Measurements from ENCODE around the gene LPCAT4. TPM values are rescaled to one million over a fixed set of nuclear protein-coding genes. Genes with fewer than 3 reads are reported as not detected.
"Not testable (repeated sequence)": the region's sequence is repeated elsewhere in the genome, so short reads cannot be mapped to it uniquely, and the experiment has no call there.

LPCAT4 gene, protein sequence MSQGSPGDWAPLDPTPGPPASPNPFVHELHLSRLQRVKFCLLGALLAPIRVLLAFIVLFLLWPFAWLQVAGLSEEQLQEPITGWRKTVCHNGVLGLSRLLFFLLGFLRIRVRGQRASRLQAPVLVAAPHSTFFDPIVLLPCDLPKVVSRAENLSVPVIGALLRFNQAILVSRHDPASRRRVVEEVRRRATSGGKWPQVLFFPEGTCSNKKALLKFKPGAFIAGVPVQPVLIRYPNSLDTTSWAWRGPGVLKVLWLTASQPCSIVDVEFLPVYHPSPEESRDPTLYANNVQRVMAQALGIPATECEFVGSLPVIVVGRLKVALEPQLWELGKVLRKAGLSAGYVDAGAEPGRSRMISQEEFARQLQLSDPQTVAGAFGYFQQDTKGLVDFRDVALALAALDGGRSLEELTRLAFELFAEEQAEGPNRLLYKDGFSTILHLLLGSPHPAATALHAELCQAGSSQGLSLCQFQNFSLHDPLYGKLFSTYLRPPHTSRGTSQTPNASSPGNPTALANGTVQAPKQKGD
- 10 to 100 TPM; 16.3 to 39.0 (median 23.9) TPM for total RNA-seq

DNA sequence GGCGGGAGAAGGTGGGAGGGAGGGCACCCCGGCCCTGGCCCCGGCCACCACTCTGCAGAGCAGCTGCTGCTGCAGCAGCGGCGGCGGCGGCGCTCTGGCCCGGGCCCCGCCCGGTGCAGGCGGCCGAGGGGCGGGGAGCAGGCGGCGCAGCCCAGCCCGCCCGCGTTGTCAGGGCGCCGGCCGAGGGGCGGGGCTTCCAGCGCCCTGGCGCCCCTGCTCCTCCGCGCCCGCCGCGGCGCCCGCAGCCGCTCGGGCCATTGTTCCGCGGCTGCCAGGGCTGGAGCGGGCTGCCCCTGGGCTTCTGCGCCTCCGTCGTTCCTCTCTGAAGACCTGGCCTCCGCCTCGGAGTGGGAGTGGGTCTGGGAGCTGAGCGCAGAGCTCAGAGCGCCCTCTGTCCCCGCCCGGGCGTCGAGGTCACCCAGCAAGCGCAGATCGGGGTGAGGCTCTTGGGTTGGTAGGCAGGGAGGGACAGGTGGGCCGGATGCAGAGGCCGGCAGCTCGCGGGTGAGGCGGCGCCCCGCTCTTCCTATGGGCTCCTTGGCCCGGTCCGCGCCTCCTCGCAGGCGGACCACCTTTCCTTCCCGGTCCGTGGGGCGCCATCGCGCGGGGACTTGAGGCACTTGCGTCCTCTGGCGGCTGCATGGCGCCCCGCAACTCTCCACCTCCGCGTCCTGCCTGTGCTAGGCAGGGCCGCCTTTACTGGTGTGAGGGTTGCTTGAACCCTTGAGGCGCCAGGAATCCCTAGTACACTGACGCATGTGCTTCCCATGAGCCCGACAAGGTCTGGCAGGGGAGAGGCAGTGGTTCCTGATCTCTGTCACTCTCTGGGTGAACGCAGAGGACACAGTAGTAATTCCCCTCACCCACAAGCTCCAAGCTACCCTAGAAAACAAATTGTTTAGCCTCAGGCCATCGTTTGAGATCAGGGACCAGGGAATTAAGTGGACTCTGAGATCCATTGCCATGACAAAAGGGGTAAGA is at the start of gene LPCAT4:
Gene LPCAT4, minus strand, starts transcription at position 96 of the 981 bp plus-strand sequence. CDS start 96 bp downstream, outside the sequence.
- peaks cover 0 to 3% (median 0%) of the 10 kb centered on the region in 4 donors for H3K36me3 ChIP-seq
- H3K27ac ChIP-seq = peak within 1 kb of the TSS; percentile 95 to 99 (median 96)
- DNase-seq = peak; percentile 95 to 97
- no peaks in the 10 kb centered on the region for H3K27me3 ChIP-seq
- H3K4me3 ChIP-seq = peak within 1 kb of the TSS; percentile 85 to 100 (median 92)
- no peaks in the 10 kb centered on the region for H3K9me3 ChIP-seq
- peak; percentile 92 to 98 for ATAC-seq (ENCODE audit: low FRiP score in 2 of 2)
- TF ChIP-seq, protein P1, sequence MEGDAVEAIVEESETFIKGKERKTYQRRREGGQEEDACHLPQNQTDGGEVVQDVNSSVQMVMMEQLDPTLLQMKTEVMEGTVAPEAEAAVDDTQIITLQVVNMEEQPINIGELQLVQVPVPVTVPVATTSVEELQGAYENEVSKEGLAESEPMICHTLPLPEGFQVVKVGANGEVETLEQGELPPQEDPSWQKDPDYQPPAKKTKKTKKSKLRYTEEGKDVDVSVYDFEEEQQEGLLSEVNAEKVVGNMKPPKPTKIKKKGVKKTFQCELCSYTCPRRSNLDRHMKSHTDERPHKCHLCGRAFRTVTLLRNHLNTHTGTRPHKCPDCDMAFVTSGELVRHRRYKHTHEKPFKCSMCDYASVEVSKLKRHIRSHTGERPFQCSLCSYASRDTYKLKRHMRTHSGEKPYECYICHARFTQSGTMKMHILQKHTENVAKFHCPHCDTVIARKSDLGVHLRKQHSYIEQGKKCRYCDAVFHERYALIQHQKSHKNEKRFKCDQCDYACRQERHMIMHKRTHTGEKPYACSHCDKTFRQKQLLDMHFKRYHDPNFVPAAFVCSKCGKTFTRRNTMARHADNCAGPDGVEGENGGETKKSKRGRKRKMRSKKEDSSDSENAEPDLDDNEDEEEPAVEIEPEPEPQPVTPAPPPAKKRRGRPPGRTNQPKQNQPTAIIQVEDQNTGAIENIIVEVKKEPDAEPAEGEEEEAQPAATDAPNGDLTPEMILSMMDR (IDR thresholded peaks at IDR 0.05) = peak; percentile 94 to 98 (median 98)
- TF ChIP-seq POLR2A (IDR thresholded peaks at IDR 0.05) = peak in 3 of 4 donors; percentile 27 to 80 (median 79)
- peak in 1 of 2 donors; percentile 51 for TF ChIP-seq POLR2AphosphoS5 (IDR thresholded peaks at IDR 0.05)
- TF ChIP-seq EP300 (IDR thresholded peaks at IDR 0.05) = no peak
- H3K4me1 ChIP-seq = peaks cover 15 to 19% (median 16%) of the 10 kb centered on the region in 4 donors
- WGBS, 2 donors = 0% methylated on average over 7 to 30 of the region's 80 CpGs

DNA sequence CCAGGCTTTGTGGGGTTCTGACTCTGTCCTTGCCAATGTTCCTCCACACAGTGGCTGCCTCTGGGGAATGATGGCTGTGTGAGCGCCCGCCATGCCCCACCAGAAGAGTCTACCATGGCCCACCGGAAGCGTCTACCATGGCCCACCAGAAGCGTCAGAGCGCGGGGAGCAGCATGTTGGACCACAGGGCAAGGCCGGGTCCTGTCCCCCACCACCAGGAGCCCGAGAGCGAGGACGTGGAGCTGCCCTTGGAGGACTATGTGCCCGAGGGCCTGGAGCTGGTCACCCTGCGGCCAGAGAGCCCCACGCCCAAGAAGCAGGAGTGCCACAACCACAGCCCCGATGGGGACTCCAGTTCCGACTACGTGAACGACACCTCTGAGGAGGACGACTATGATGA is 42.5 kb upstream of the LPCAT4 start:
- 91 to 98% methylated on average over 7 to 8 of the region's 19 CpGs for WGBS, 2 donors
- H3K4me1 ChIP-seq; H3K9me3 ChIP-seq; ATAC-seq (ENCODE audit: low FRiP score in 2 of 2); H3K27me3 ChIP-seq; H3K27ac ChIP-seq; H3K36me3 ChIP-seq; H3K4me3 ChIP-seq: not testable (repeated sequence)
- DNase-seq = peak in 1 of 2 donors; percentile 59

DNA sequence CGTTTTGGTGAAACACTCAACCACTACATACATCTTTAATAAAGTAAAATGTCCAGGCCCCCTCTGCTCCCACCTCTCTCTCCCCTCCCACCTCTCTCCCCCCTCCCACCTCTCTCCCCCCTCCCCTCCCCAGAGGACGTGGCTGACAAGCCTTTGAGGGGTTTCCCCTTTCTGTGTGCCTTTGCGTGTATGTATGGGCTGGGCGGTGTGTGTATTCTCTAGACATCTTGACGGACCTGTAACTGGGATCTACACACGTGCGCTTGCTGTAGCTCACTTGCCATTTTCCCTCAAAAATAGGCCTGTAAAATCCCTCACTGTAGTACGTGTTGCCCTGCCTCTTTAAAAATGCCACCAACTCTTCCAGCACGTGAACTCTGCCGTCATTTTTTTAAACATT is 42.0 kb upstream of the LPCAT4 start:
- no CpG with 5 or more reads among the region's 10 CpGs for WGBS, 2 donors
- H3K27ac ChIP-seq = not testable (repeated sequence)

DNA sequence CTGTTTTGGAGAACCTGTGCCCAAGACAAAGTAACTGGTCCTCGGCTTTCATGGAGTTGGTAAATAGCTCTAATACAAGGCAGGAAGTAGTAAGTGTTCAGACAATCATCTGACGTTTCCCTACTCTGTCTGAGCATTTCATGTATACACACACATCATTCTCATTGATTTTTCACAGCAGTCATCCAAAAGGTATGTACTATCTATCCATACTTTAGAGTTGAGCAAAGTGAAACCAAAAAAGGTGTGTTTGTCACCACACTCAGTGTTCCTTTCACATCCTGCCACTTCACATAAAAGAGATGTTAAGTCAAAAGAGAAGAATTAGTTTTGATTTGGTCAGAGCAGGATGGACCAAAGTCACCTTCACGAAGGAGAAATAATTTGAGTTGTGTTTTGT is 36.9 kb upstream of the LPCAT4 start:
- not testable (repeated sequence) for DNase-seq; ATAC-seq (ENCODE audit: low FRiP score in 2 of 2); H3K4me1 ChIP-seq; H3K9me3 ChIP-seq; H3K27ac ChIP-seq; H3K4me3 ChIP-seq; H3K36me3 ChIP-seq; H3K27me3 ChIP-seq
- WGBS, 2 donors = no CpG with 5 or more reads among the region's 3 CpGs

More for the DNA sequence above, 42.0 kb upstream of the LPCAT4 start:
- not testable (repeated sequence) for DNase-seq; H3K27me3 ChIP-seq; H3K36me3 ChIP-seq; H3K9me3 ChIP-seq; H3K4me3 ChIP-seq; H3K4me1 ChIP-seq; ATAC-seq (ENCODE audit: low FRiP score in 2 of 2)

DNA sequence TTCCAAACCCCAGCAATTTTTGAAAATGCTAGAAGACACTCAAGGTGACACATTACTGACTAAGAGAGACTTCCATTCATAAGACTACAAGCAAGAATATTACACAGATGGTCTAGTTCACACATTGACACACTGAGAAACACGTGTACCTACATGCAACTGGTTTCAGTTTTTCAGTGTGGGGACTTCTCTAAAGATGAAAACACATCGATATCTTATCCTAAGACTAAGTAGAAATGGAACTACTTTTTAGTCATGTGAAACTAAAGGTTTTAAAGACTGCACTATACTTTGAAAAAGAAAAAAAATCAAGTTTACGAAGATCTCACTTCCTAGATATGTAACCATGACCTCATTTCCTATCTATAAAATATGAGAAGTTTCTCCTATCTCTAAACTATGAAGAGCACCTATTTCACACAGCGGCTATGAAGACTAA is 36.2 kb upstream of the LPCAT4 start:
- 92 to 98% methylated on average over 1 to 2 of the region's 4 CpGs for WGBS, 2 donors
- not testable (repeated sequence) for H3K4me1 ChIP-seq; H3K27ac ChIP-seq; H3K9me3 ChIP-seq; H3K36me3 ChIP-seq; H3K27me3 ChIP-seq; DNase-seq; H3K4me3 ChIP-seq; ATAC-seq (ENCODE audit: low FRiP score in 2 of 2)

DNA sequence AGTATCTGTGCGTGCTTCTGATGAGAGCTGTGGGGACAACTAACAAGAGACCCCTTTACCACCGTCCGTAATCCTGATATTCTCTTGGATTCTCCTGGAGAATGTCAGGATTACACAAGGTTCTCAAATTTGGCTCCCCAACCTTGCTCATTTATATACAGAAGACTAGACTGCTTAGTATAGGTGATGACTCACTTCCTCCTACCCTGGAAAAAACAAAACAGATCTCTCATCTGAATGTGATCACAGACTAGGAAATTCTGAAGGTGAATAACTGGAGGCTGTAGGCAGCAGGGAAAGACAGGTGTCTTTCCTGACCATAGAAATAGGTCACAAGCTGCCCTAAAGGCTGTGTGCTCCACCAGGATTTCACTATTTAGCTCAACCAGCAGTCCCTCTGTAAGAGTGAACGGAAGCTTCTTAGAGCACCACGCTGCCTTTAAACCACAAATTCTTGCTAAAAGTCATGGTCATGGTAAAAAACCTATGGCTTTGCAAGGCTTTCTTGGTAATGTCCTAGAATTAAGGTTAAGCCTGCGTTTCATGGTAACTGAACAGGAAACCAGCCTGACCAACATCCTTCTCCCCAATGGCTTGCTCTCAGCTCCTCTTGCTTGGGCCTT is 30.8 kb upstream of the LPCAT4 start:
- H3K9me3 ChIP-seq; H3K36me3 ChIP-seq; ATAC-seq (ENCODE audit: low FRiP score in 2 of 2); H3K27ac ChIP-seq; DNase-seq; H3K27me3 ChIP-seq; H3K4me1 ChIP-seq; H3K4me3 ChIP-seq: not testable (repeated sequence)
- WGBS, 2 donors = 42% methylated on average over 2 of the region's 6 CpGs; no CpG with 5 or more reads in 1 of the 2 donors

DNA sequence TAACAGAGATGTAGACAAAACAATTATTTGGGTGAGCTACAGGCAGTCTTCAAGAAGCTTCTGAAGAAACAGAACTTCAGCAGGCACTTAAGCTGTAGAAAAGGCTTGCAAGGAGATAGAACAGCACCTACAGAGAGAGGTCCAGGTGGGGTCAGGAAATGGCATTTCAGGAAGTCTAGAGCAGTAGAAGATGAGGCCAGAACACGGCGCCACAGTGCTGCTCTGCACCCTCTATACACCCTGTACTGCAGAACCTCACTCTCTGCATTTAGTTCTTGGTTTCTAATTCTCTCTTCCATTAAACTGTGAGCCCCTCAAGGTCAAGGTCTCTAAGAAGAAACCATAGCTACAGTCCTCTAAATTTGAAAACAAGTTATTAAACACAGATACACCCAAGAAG is 26.0 kb upstream of the LPCAT4 start:
- not testable (repeated sequence) for H3K36me3 ChIP-seq, H3K27me3 ChIP-seq, H3K4me3 ChIP-seq, H3K27ac ChIP-seq, H3K9me3 ChIP-seq, H3K4me1 ChIP-seq, DNase-seq
- no CpG with 5 or more reads among the region's 2 CpGs for WGBS, 2 donors
- peak in 1 of 2 donors; percentile 61 for ATAC-seq (ENCODE audit: low FRiP score in 2 of 2)

DNA sequence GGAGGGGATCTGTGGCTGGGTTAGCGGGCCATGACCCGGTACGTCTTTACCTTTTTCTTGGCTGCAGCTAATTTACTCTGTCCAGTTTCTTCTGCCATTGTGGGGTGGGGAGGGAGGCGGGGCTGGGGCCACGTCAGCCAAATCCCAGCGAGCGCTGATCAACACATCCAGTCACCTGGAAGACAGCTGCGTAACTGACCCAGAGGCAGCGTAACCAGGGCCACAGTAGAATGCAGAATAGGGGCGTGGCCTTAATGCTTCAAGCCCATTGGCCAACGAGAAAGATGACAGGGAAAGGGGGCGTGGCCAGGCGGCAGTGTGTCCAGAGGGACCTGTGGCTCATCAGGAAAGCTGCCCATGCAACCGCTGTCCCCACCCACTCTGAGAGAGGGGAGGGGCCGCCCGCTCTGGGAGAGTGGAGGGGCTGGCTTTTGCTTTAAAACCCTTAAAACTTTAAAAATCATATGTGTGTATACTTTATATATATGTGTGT is 22.6 kb upstream of the LPCAT4 start:
- H3K4me3 ChIP-seq; H3K9me3 ChIP-seq; H3K27ac ChIP-seq; H3K36me3 ChIP-seq; DNase-seq; H3K27me3 ChIP-seq; H3K4me1 ChIP-seq; ATAC-seq (ENCODE audit: low FRiP score in 2 of 2): not testable (repeated sequence)
- WGBS, 2 donors = no CpG with 5 or more reads among the region's 16 CpGs

DNA sequence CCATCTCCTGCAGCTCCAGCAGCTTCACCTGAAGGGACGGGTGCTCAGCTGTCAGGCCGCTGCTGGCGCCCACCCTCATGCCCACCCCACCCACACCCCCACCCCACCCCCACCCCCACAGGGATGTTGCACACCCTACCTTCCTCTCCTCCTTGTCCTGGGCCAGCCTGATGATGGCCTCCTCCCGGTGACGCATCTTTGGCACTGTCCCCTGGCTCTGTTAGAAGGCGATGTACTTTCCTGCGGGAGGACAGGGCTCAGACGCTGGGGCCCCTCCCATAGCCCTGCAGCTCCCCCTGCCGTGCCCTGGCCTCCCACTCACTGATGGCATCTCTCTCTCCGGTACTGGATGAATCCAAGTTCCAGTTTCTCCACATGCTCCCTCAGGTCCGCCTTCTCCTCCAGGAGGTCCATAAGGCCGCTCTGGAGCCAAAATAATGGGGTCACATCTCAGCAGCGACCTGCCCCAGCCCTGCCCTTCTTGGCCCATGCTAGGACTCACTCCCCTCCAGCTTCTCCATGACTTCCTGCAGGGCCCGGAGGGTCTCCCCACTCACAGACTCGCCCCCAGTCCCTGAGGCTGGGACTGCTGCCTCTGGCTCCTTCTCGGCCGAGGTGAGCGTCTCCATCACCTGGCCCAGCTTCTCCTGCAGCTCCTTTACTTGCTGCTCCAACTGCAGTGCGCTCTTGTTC is 15.0 kb upstream of the LPCAT4 start:
- WGBS, 2 donors = no CpG with 5 or more reads among the region's 19 CpGs
- ATAC-seq (ENCODE audit: low FRiP score in 2 of 2) = peak in 1 of 2 donors; percentile 19
- H3K27me3 ChIP-seq, H3K36me3 ChIP-seq, H3K4me3 ChIP-seq, H3K27ac ChIP-seq, H3K4me1 ChIP-seq, H3K9me3 ChIP-seq, DNase-seq: not testable (repeated sequence)

DNA sequence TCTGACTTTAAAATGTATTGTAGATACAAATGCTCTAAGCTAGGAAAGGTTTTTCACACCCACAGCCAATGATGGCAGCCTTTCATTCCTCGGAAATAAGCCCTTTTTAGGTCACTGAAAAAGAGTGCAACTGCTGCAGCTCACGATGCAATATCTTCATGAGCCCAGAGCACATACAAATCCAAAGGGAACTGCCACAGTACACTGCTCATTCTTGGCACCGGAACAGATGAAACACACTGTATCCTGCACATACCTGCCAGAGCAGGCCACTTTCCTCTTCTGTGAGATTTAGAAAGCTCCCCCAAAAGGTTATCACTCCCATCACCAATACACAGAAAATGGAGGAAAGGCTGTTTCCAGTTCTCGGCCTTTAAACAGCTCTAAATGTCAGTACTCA is 13.5 kb upstream of the LPCAT4 start:
- DNase-seq; H3K9me3 ChIP-seq; H3K4me1 ChIP-seq; H3K36me3 ChIP-seq; ATAC-seq (ENCODE audit: low FRiP score in 2 of 2); H3K27me3 ChIP-seq; H3K27ac ChIP-seq; H3K4me3 ChIP-seq: not testable (repeated sequence)
- 74 to 91% methylated on average over 4 of the region's 4 CpGs for WGBS, 2 donors

Data from upper lobe of left lung (tissue), 6 donors.